GM21528 (cell line): Measurements from ENCODE around the gene SEPTIN2.
"Not testable (repeated sequence)": the region's sequence is repeated elsewhere in the genome, so short reads cannot be mapped to it uniquely, and the experiment has no call there.

Experiments
- ATAC-seq: cut with Tn5 transposase; IDR thresholded peaks from one replicate; pipeline ENCODE4 v1.9.1; 2021; ENCODE audit warnings: mild to moderate bottlenecking, moderate library complexity; ENCODE audit not compliant: unreplicated experiment, low FRiP score

The SEPTIN2 gene

DNA sequence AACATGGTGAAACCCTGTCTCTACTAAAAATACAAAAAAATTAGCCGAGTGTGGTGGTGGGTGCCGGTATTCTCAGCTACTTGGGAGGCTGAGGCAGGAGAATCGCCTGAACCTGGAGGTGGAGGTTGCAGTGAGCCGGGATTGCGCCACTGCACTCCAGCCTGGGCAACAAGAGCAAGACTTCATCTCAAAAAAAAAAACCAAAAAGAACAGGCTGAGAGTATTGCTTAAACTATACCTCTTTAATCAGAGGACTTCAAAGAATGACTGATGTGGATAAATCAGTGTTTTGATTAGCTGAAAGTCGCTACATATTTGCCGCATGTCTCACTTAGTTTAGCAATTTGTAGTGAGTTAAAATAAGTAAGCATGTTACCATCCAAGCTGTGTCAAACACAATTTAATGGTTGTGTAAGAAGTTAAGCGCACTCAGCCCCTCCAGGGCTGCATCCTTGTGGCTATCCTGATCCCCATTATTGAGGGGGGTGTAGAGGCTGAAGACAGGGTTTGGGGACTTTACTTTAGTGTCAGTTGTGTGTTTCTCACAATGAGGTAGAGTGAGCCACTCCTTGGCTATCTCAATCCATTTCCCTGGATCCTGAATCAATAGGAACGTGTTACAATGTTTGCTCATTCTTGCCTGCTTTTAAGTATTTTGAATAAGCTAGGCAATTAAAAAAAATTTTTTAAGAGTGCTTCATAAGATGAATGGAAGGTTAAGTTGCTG, 29.4 kb downstream of the SEPTIN2 start:
- no peak for ATAC-seq

DNA sequence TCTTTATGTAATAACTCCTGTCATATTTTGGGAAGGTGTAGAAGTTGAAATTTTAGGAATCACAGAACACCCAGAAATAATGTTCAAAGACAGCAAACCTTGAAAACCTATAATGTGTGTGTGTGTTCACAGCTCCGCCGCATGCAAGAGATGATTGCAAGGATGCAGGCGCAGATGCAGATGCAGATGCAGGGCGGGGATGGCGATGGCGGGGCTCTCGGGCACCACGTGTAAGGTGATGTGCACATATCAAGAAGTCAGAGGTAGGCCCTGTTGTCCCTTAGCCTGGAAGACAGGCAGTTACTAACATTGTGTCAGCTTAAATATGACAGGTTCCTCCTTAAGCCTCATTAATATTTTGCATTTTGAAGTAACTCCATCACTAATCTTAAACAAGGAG, 34.2 kb downstream of the SEPTIN2 start:
- ATAC-seq, result no peak

DNA sequence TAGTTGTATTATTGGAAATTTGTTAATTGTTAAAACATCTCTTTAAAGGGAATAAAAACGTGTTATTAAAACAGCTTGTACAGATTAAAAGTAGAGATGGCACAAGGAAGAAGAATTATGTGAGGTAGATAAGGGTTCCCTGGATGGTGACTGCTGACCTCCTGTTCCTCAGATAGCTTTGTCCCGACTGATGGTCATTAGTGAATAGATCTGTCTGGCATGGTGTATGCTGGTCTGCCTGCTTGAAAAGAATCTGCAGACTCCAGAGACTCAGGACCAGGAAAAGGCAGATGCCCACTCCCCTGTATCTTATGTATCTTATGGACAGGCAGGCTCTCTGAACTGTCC, 34.8 kb downstream of the SEPTIN2 start:
- ATAC-seq, result no peak

DNA sequence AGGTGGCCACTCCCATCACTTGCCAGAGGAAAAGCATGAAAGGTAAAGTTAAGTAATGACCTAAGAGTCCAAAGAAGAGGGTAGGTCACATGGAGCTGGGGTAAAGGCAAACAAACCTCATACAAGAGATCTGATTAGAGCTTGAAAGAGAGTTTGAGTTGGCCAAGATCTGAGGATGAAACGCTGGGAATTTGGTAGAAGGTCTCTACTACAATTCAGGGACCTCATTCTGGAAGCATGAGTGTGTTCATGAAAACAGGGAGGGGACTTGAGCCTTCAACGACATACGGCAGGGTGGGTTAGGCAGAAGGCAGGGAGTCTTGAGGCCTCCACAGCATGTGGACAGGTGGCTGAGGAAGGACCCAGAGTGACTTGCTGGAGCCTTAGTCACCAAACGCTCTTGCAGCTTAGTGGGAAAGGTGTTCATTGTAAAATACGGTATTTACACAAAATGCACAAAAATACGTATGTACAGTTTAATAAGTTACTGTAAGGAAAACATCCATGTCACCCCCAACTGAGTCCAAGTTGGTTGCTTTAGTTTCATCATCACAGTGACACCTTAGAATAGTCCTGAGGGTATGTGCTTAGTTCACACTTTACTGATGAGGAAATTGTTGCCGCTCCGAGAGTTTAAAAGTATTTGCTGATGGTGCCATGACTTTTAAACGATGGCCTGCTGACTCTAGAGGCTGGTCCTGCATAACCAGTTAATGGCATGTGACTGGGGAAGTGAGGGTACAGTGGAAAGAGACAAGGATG, 35.3 kb downstream of the SEPTIN2 start:
- ATAC-seq, result no peak

- no peak for ATAC-seq
Measured at GRCh38 chr2:241351640-241352031, 35.9 kb downstream of the SEPTIN2 start.

GRCh38 chr2:241352227-241352626, 36.5 kb downstream of the SEPTIN2 start:
- ATAC-seq, result no peak

- no peak for ATAC-seq
Measured at GRCh38 chr2:241354668-241355658, 39.2 kb downstream of the SEPTIN2 start.

- peak; percentile 77 for ATAC-seq
Measured at GRCh38 chr2:241355983-241356870, 40.5 kb downstream of the SEPTIN2 start, which contains the start of gene FARP2. TSS of gene FARP2 (plus strand) at chr2:241356285. CDS start at chr2:241373108, 16,823 bp downstream.

DNA sequence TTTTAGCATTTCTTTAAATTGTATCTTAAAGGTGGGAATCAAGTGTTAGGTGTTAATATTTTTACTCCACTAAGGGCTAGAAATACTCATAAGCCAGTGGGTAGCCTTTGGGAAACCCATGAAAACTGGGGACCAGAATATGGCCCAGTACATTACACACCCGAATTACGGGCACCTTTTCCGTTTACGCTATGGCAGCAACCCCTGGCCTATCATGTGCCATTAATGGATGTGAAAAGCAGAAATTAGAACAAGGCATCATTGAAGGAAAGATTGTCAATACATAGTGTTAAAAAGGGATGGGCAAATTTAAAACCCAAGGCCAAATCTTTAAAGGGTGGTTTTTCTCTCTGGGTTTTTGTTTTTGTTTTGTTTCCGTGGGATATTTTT, 41.1 kb downstream of the SEPTIN2 start:
- ATAC-seq, result no peak

GRCh38 chr2:241357531-241357930, 41.8 kb downstream of the SEPTIN2 start:
- no peak for ATAC-seq

- no peak for ATAC-seq
Measured at GRCh38 chr2:241358470-241358869, 42.7 kb downstream of the SEPTIN2 start.

DNA sequence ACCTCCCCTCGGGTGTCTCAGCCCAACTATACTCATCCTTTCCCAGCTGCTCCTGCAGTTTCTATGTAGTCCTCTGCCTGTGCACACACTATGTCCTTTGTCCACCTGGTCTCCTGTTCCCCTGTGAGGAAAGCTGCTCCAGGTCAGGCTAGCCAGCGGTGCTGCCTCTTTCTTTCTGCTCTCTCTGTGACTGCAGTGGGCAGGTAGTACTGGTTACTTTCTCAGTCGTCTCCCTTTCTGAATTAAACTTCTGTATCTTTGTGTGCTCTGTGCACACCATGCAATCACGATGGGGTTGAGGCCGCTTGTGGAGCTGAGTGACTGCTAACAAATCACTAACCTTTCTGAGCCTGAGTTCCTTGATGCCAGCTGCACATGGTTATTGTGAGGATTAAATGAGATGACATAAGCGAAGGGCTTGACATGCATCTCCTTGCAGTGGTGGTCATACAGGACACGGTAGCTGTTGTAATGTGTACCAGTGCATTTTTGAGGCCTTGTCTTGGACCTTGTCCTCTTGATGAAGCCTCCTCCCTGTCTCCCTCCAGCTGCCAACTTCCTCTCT, 43.8 kb downstream of the SEPTIN2 start:
- ATAC-seq, result no peak

GRCh38 chr2:241363426-241363825, 47.7 kb downstream of the SEPTIN2 start:
- no peak for ATAC-seq

DNA sequence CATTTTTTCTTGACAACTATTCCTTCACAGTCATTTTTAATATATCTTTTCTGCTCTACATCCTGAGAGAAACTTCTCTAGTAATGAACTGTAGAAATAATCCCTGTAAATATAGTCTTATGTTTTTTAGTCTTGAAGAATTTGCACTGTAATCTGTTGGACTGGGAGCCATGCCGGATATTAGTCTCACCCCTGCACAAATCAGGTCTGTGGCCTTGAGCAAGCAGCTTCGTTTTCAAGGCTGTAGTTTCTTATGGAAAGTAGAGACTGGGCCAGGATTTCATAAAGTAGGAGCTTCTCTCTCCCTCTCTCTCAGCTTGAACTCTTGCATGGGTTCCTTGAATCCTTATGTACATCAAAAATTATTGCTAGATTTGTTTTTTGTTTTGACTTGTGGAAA, 49.1 kb downstream of the SEPTIN2 start:
- no peak for ATAC-seq

DNA sequence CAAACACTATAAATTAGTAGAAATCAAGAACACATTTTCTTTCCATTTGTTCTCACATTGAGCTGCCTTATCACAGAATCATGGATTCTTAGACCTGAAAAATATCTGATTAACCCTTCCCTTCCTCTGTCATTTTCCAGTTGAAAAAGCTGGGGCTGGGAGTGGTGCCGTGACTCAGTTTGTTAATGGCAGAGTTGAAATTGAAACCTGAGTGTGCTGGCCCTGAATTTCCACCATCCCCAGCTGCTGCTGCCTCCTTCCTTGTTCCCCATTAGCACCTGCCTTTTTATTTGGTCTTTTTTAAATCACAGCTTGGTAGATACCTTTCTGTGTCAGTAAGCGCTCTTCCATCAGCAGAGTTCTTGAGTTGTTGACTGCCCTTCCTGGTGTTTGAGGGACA, 51.0 kb downstream of the SEPTIN2 start:
- ATAC-seq, result no peak

- no peak for ATAC-seq
Measured at GRCh38 chr2:241368643-241369042, 52.9 kb downstream of the SEPTIN2 start.

- ATAC-seq, result no peak
Measured at GRCh38 chr2:241372361-241372992, 56.8 kb downstream of the SEPTIN2 start.

- no peak for ATAC-seq
Measured at GRCh38 chr2:241373446-241373845, 57.7 kb downstream of the SEPTIN2 start.

GRCh38 chr2:241373906-241374305, 58.2 kb downstream of the SEPTIN2 start:
- ATAC-seq, result not testable (repeated sequence)
